Transverse colon (tissue), 3 donors: ENCODE results near the gene GMDS.

Experiments
- CTCF ChIP-seq, 5 experiments: fragments of 200-600 bp in 3 of 5; fragments of 450-650 bp in 2 of 5; sonication (generic) in 3 of 5; IDR thresholded peaks; 1 replicate in 2 of 5; 2 replicates in 3 of 5; pipeline ENCODE4 v1.5.1; 2016 to 2017; ENCODE audit warnings: antibody characterized with exemption in 5 of 5, inconsistent platforms in 3 of 5, mild to moderate bottlenecking in 2 of 5, moderate library complexity in 1 of 5
- EP300 ChIP-seq: sonication (generic); formaldehyde crosslinking; IDR thresholded peaks from one replicate; pipeline ENCODE4 v1.6.1; 2017; ENCODE audit warnings: antibody characterized with exemption, low read depth

DNA sequence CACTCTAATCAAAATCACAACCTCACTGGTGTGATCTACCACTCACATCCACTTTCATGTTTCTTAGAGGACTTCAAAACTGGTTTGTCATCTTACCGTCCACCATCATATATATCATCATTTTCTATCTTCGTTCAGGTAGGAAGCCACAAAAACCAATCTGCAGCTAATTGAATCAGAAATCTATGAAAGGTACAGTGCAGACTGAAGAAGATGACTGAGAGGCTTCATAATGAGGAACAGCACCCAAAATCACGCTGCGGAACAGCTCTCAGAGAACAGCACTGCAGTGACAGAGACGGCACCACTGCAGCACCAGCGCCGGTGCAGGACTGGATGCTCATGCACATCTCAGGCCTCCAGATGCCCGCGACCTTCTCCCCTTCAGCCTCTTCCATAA is 13.0 kb downstream of the GMDS start:
- TF ChIP-seq CTCF (IDR thresholded peaks at IDR 0.05) (no peak), EP300 (no peak)
